ENCODE measurements around the gene NRARP.

The NRARP gene

GRCh38 chr9:137304383-137305059, 2.5 kb upstream of the NRARP start:
- Histone ChIP-seq H3K36me3 (ENCODE audit: control insufficient read depth, insufficient read depth, low read length) (no peaks in the 10 kb centered on the region), H3K4me1 (ENCODE audit: control insufficient read depth, insufficient read depth, low read length, poor library complexity, severe bottlenecking) (peaks cover 41% of the 10 kb centered on the region), H3K4me3 (ENCODE audit: insufficient read depth, low read depth, low read length, poor library complexity, severe bottlenecking) (no peak overlapping the region), H3K27me3 (replicated peaks; ENCODE audit: control insufficient read depth, insufficient read depth, low read length, poor library complexity, severe bottlenecking) (peaks cover 6% of the 10 kb centered on the region), H3K27ac (ENCODE audit: insufficient read depth, low read length, poor library complexity, severe bottlenecking) (no peak overlapping the region), H3K9me3 (ENCODE audit: control insufficient read depth, low read length) (no peaks in the 10 kb centered on the region)
- DNase-seq, result no peak

- H3K27me3 ChIP-seq (replicated peaks; ENCODE audit: control insufficient read depth, insufficient read depth, low read length, poor library complexity, severe bottlenecking), result peaks cover 11% of the 10 kb centered on the region
- H3K4me1 ChIP-seq (ENCODE audit: control insufficient read depth, insufficient read depth, low read length, poor library complexity, severe bottlenecking), result peaks cover 41% of the 10 kb centered on the region
- DNase-seq, result no peak
- no peak overlapping the region for H3K4me3 ChIP-seq (ENCODE audit: insufficient read depth, low read depth, low read length, poor library complexity, severe bottlenecking)
- H3K27ac ChIP-seq (ENCODE audit: insufficient read depth, low read length, poor library complexity, severe bottlenecking), result no peak overlapping the region
- no peaks in the 10 kb centered on the region for H3K9me3 ChIP-seq (ENCODE audit: control insufficient read depth, low read length)
- H3K36me3 ChIP-seq (ENCODE audit: control insufficient read depth, insufficient read depth, low read length), result no peaks in the 10 kb centered on the region
These were observed 1.9 kb upstream of the NRARP start for GRCh38 chr9:137303893-137304382.

DNA sequence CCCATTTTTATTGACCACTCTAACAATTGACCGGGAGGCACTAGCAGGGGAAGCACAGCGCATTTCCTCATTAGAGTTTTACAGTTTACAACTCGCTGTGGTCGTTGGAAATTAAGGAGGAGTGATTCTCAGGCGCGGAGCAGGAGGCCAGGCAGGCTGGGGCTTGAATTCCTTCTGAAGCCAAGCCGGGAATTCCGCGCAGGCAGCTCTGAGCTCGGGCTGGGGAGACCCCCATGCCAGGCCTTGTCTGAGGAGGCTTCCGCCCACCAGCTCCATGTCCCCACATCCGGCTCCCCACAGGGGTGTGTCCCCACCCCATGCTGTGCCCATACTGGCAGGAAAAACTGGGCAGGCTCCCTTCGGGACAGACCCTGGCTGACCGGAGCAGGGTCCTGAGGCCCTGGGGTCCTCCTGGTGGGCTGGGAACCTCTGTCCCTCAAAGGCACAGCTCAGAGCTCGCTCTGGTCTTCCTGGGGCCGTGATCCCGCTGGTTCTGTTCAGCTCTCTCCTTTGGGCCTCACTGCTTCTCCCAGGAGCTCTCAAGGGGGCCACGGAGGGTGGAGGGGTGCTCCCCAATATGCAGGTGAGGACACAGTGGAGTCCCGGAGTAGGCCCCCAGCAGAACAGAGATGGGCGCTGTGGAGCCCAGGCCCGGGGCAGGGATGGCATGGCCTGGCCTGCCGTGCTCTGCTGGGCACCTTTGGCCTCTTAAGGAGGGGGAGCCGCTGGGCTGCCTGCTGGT, 1.3 kb upstream of the NRARP start:
- peaks cover 41% of the 10 kb centered on the region for H3K4me1 ChIP-seq (ENCODE audit: control insufficient read depth, insufficient read depth, low read length, poor library complexity, severe bottlenecking)
- no peak overlapping the region for H3K4me3 ChIP-seq (ENCODE audit: insufficient read depth, low read depth, low read length, poor library complexity, severe bottlenecking)
- DNase-seq, result no peak
- H3K27me3 ChIP-seq (replicated peaks; ENCODE audit: control insufficient read depth, insufficient read depth, low read length, poor library complexity, severe bottlenecking), result peaks cover 18% of the 10 kb centered on the region
- H3K9me3 ChIP-seq (ENCODE audit: control insufficient read depth, low read length), result no peaks in the 10 kb centered on the region
- H3K27ac ChIP-seq (ENCODE audit: insufficient read depth, low read length, poor library complexity, severe bottlenecking), result no peak overlapping the region
- no peaks in the 10 kb centered on the region for H3K36me3 ChIP-seq (ENCODE audit: control insufficient read depth, insufficient read depth, low read length)

DNA sequence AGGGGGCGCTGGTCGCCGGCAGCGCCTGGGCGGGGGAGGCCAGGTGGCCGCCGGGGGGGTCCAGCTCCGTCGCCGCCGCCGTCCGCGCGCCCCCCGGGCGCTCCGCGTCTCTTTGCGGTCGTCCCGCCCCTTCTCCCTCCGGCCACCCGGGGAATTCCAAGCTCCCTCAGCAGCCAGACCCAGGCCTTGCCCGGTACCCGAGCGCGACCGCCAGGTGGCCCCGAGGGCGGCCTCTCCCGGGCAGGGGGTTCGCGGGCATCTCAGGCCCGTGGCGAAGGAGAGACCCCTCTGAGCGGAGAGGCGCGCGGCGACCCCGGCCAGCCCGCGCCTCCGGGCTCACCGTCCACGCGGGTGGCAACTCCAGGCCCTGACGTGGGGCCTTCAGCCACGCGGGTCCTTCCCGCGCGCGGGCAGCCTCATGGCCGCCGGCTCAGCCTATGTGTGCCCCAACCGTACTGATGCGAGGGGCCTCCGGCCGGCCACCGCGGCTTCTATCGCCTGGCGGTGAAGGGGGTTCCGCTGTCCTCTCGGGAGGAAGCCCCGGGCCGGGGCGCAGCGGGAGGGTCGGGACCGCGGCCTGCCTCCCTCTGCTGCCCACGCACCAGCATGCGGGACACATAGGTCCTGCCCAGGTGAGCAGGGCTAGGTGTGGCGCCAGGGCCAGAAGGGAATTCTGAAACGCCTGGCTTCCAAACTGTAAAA, 529 bp upstream of the NRARP start:
- no peaks in the 10 kb centered on the region for H3K36me3 ChIP-seq (ENCODE audit: control insufficient read depth, insufficient read depth, low read length)
- DNase-seq, result no peak
- no peak overlapping the region for H3K27ac ChIP-seq (ENCODE audit: insufficient read depth, low read length, poor library complexity, severe bottlenecking)
- H3K4me3 ChIP-seq (ENCODE audit: insufficient read depth, low read depth, low read length, poor library complexity, severe bottlenecking), result peak overlapping the region; percentile 45
- H3K9me3 ChIP-seq (ENCODE audit: control insufficient read depth, low read length), result no peaks in the 10 kb centered on the region
- H3K4me1 ChIP-seq (ENCODE audit: control insufficient read depth, insufficient read depth, low read length, poor library complexity, severe bottlenecking), result peaks cover 41% of the 10 kb centered on the region
- H3K27me3 ChIP-seq (replicated peaks; ENCODE audit: control insufficient read depth, insufficient read depth, low read length, poor library complexity, severe bottlenecking), result peaks cover 19% of the 10 kb centered on the region

- Histone ChIP-seq H3K9me3 (ENCODE audit: control insufficient read depth, low read length) (no peaks in the 10 kb centered on the region), H3K27me3 (replicated peaks; ENCODE audit: control insufficient read depth, insufficient read depth, low read length, poor library complexity, severe bottlenecking) (peaks cover 30% of the 10 kb centered on the region), H3K36me3 (ENCODE audit: control insufficient read depth, insufficient read depth, low read length) (no peaks in the 10 kb centered on the region), H3K27ac (ENCODE audit: insufficient read depth, low read length, poor library complexity, severe bottlenecking) (no peak overlapping the region), H3K4me3 (ENCODE audit: insufficient read depth, low read depth, low read length, poor library complexity, severe bottlenecking) (peak overlapping the region; percentile 43), H3K4me1 (ENCODE audit: control insufficient read depth, insufficient read depth, low read length, poor library complexity, severe bottlenecking) (peaks cover 40% of the 10 kb centered on the region)
- DNase-seq, result no peak
These were observed 757 bp downstream of the NRARP start for GRCh38 chr9:137301081-137301947.

DNA sequence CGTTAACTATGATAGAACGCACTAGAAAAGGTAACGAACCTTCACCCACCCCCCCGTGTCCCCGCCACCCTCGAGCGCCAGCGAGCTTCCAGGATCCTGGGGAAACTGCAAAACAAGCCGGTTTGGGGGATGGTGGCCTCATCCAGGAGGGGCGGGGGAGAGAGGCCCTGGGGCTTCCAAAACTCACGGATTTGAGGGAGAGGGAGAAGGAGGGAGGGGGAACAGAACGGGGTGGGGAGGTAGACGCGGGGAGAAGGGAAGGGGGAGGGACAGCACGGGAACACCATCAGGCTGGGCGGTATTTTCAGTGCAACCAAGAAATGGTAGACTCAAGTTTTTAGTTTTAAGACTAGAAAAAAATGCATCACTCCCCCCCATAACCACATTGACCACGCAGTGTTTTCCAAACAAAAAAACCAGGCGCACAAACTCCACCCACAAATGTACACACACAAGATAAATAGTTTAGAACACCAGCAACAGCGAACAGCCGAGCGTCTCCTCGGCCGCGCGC, 1.4 kb downstream of the NRARP start:
- H3K9me3 ChIP-seq (ENCODE audit: control insufficient read depth, low read length), result no peaks in the 10 kb centered on the region
- no peak for DNase-seq
- peaks cover 33% of the 10 kb centered on the region for H3K4me1 ChIP-seq (ENCODE audit: control insufficient read depth, insufficient read depth, low read length, poor library complexity, severe bottlenecking)
- peak overlapping the region; percentile 42 for H3K4me3 ChIP-seq (ENCODE audit: insufficient read depth, low read depth, low read length, poor library complexity, severe bottlenecking)
- no peak overlapping the region for H3K27ac ChIP-seq (ENCODE audit: insufficient read depth, low read length, poor library complexity, severe bottlenecking)
- H3K36me3 ChIP-seq (ENCODE audit: control insufficient read depth, insufficient read depth, low read length), result no peaks in the 10 kb centered on the region
- peaks cover 34% of the 10 kb centered on the region for H3K27me3 ChIP-seq (replicated peaks; ENCODE audit: control insufficient read depth, insufficient read depth, low read length, poor library complexity, severe bottlenecking)

GRCh38 chr9:137299938-137300337, 2.1 kb downstream of the NRARP start:
- H3K27me3 ChIP-seq (replicated peaks; ENCODE audit: control insufficient read depth, insufficient read depth, low read length, poor library complexity, severe bottlenecking), result peaks cover 37% of the 10 kb centered on the region
- H3K4me3 ChIP-seq (ENCODE audit: insufficient read depth, low read depth, low read length, poor library complexity, severe bottlenecking), result no peak overlapping the region
- peaks cover 29% of the 10 kb centered on the region for H3K4me1 ChIP-seq (ENCODE audit: control insufficient read depth, insufficient read depth, low read length, poor library complexity, severe bottlenecking)
- H3K36me3 ChIP-seq (ENCODE audit: control insufficient read depth, insufficient read depth, low read length), result no peaks in the 10 kb centered on the region
- H3K27ac ChIP-seq (ENCODE audit: insufficient read depth, low read length, poor library complexity, severe bottlenecking), result no peak overlapping the region
- no peaks in the 10 kb centered on the region for H3K9me3 ChIP-seq (ENCODE audit: control insufficient read depth, low read length)
- no peak for DNase-seq

DNA sequence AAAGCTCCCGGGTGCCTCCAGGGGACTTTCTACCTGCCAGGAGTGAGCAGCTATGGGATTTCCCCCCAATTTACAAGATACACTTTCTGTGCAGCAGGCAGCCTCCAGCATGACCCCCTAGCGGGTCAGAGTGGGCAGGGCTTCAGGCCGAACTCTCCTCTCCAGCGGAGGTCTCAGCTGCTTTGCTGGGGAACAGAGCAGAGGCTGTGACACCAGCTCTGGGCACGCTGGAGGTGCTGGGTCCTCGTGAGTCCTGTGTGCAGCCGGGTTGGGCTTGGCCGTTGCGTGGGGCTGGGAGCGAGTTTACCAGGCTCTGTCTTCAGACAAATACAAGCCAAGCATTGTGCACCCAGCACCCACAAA, 2.9 kb downstream of the NRARP start:
- Histone ChIP-seq H3K36me3 (ENCODE audit: control insufficient read depth, insufficient read depth, low read length) (no peaks in the 10 kb centered on the region), H3K9me3 (ENCODE audit: control insufficient read depth, low read length) (no peaks in the 10 kb centered on the region), H3K27me3 (replicated peaks; ENCODE audit: control insufficient read depth, insufficient read depth, low read length, poor library complexity, severe bottlenecking) (peaks cover 44% of the 10 kb centered on the region), H3K4me3 (ENCODE audit: insufficient read depth, low read depth, low read length, poor library complexity, severe bottlenecking) (no peak overlapping the region), H3K27ac (ENCODE audit: insufficient read depth, low read length, poor library complexity, severe bottlenecking) (no peak overlapping the region), H3K4me1 (ENCODE audit: control insufficient read depth, insufficient read depth, low read length, poor library complexity, severe bottlenecking) (peaks cover 25% of the 10 kb centered on the region)
- no peak for DNase-seq

GRCh38 chr9:137298401-137299202, 3.5 kb downstream of the NRARP start:
- Histone ChIP-seq H3K27ac (ENCODE audit: insufficient read depth, low read length, poor library complexity, severe bottlenecking) (no peak overlapping the region), H3K9me3 (ENCODE audit: control insufficient read depth, low read length) (no peaks in the 10 kb centered on the region), H3K4me1 (ENCODE audit: control insufficient read depth, insufficient read depth, low read length, poor library complexity, severe bottlenecking) (peaks cover 25% of the 10 kb centered on the region), H3K27me3 (replicated peaks; ENCODE audit: control insufficient read depth, insufficient read depth, low read length, poor library complexity, severe bottlenecking) (peaks cover 48% of the 10 kb centered on the region), H3K4me3 (ENCODE audit: insufficient read depth, low read depth, low read length, poor library complexity, severe bottlenecking) (no peak overlapping the region), H3K36me3 (ENCODE audit: control insufficient read depth, insufficient read depth, low read length) (no peaks in the 10 kb centered on the region)
- no peak for DNase-seq
